Fibroblast of skin of right quadriceps (primary cell): Measurements from ENCODE around the gene ASB14.

Source experiments
- DNase-seq: peaks from one replicate; pipeline ENCODE4 v3.0.0-alpha.2; 2013

ASB14 gene

DNA sequence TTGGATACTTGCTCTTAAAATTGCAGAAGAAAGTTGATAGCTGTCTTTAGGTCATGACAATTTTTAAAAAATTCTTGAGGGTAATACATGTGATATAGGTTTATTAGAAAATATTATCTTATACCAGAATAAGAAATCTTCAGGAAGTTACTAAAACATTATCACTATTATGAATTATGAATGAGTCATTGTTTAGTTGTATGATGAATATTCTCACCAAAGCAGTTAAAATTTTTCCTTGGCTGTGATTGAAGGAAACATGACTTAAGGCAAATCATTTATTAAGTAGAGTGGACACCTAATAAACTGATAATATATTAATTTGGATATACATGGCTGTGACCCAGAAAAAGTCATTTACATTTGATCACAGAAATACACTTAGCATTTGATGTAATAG, 34.8 kb downstream of the ASB14 start:
- no peak for DNase-seq

DNA sequence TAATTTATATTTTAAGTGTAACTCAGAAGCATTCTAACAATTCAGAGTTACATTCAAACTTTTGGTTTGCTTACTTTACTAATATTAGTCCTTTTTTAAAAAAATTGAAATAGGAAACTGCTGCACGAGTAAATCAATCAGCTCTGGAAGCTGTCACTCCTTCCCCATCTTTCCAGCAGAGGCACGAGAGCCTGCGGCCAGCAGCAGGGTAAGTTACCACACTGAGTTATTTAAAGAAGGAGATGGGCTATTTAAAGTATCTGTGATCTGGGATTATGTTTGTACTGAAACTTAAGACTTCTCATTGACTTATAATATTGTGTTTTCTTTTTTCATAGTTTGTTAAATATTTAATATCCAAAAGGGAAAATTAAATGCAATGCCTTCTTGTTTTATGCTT, 35.6 kb downstream of the ASB14 start:
- DNase-seq = no peak

GRCh38 chr3:57252404-57252803, 40.1 kb downstream of the ASB14 start:
- DNase-seq = no peak

DNA sequence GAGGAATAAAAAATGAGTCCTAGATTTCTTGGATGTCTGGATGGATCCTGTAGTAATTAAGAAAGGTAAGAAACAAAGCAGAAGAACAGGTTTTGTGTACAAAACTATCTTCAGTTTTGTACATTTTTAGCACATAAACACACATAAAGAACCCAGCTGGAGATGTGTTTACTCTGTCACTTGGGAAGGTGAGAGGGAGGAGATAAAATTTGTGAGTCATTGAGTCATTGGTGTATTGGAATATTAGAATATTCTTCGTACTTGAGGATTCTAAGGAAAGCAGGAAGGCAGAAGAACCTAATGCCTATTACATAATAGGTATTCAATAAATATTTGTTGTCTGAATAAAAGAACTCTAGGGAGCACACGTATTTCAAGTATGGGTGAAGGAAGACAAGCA, 47.5 kb downstream of the ASB14 start:
- no peak for DNase-seq

DNA sequence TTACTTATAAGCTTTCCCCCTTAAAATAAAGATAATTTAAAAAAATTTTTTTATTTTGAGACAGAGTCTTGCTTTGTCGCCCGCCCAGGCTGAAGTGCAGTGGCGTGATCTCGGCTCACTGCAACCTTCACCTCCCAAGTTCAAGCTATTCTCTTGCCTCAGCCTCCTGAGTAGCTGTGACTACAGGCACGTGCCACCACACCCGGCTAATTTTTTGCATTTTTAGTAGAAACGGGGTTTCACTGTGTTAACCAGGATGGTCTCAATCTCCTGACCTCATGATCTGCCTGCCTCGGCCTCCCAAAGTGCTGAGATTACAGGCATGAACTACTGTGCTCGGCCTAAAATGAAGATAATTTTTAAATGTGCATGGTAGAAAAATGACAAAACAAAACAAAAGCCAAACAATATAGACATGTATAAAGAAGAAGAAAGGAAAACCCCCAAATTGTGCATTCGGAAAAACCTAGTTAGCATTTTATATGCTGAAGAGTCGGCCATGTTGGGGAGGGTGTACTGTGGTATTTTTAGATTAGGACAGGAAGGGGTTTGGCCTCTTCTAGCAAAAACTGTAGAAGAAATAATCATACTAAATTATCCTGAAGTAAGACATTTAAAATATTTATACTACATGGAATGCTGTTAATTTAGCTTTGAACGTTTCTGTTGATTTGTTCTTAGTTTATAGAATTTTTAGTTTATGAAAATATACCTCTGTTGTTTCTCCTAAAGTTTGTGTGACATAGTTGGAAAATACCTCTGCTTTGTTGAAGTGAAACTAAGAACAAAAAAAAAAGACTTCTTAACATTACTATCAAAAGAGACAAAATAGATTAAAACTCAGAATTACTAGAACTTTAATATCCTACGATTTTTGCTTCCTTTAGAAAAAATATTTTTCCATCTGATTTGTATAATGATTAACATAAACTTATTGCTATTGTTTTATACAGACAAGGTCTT, 57.6 kb downstream of the ASB14 start:
- DNase-seq = no peak

DNA sequence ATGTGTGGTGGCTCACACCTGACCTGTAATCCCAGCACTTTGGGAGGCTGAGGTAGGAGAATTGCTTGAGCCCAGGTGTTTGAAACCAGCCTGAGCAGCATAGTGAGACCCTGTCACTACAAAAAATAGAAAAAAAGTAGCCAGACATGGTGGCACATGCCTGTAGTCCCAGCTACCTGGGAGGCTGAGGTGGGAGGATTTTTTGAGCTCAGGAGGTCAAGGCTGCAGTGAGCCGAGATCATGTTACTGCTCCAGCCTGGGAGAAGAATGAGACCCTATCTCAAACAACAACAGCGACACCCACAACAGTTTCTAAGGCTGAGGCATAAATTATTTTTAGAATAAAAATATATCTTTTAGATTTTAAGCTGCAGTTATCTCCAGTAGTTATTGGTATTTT, 58.7 kb downstream of the ASB14 start:
- DNase-seq = no peak

DNA sequence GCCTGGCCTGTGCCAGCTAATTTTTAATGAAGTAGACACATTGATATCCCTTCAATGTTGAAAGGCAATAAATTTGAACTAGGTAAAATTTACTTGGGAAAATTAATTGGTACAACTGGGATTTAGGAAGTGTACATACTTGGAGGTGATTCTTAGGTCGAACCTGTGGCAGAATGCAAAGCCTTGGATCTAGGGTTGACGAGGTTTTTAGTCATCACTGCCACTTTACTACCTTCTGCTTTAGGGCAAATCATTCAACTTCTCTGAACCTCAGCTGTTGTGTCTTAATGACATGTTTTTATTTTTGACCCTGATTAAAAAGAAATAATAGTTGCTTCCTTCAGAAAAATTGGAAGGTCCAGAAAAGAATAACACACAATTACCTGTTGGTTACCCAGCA, 62.5 kb downstream of the ASB14 start:
- no peak for DNase-seq

- peak; percentile 32 for DNase-seq
These were observed 64.3 kb downstream of the ASB14 start for GRCh38 chr3:57227930-57228751.

DNA sequence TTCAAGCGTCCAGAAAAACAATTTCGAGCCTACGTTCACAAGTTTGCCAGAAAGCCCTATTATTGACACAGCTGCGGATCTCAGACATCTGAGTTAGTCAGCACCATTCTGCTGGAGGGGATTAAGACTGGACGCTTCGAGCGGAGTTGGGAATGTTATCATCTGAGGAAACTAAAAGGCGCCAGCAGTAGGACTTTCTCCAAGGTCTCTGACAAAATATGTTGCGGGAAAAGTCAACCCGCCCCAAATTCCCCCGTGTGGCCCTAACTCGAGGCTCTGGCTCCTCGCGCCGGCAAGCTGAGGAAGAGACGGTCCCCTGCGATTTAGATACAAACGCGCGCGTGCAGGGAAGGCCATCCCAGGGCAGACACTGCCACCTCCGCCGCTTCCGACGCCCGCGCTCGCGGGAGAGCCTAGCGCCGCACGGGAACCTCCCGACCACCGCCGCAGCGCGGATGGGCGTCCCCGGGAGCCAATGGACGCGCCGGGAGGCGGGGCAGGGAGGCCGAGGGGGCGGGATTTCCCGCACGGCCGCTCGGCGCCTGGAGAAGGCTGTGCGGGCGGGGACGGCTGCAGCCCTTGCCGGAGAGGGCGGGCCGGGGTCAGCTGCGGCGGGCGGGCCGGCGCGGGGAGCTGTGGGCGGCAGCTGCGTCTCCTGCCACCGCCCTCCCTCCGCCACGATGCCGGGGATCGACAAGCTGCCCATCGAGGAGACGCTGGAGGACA, 65.1 kb downstream of the ASB14 start, which contains the start of gene APPL1:
APPL1 (plus strand) TSS at position 526 of the 726 bp plus-strand sequence; CDS start at position 681, 155 bp downstream.
- peak; percentile 88 for DNase-seq

GRCh38 chr3:57226176-57226575, 66.3 kb downstream of the ASB14 start:
- DNase-seq = no peak

DNA sequence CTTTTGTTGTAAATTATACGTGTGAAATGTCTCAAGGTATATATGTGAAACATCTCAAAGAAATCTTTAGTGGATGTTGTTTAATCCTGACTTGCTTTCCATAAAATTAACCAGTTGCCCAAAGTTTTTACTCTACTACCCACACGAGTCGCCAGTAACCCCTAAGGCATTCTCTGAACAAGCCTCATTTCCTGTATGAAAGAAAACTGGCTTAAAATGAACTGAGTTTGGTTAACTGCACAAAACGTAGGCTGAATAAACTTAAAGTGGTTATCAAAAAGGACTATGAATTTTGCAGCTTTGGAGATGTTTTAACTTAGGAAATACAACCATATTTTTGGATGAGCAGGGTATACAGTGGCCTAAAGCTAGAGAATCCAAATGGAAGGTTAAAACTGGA, 67.6 kb downstream of the ASB14 start:
- peak; percentile 5 for DNase-seq

DNA sequence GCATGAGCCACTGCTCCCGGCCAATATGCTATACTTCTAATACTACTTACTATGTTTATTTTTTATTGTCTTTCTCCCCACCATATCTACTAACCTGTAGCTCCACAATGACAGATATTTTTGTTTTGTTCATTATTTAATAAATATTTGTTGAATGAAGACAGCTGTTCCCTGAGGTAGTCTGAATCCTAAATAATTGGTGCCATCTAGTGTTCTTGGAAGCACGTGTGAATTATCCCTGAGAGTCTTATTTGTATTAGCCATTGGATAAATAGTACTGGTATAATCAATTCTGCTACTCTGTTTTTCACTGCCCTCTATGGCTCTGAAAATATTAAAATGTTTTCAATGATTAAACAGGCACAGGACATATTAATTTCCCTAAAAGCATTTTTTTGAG, 70.6 kb downstream of the ASB14 start:
- DNase-seq = peak; percentile 32
